Sigmoid colon (tissue), 4 donors: ENCODE measurements around the gene VEGFA.

Experiments used
- CTCF ChIP-seq, 4 experiments: fragments of 450-650 bp in 3 of 4; fragments of 200-600 bp in 1 of 4; IDR thresholded peaks; one replicate each; pipeline ENCODE4 v1.5.1; 2016 to 2019; ENCODE audit warnings: antibody characterized with exemption in 4 of 4, mild to moderate bottlenecking in 3 of 4, moderate library complexity in 2 of 4
- EP300 ChIP-seq, 4 donors: sonication (generic); formaldehyde crosslinking; IDR thresholded peaks; one replicate each; pipeline ENCODE4 v1.6.1; 2017; ENCODE audit warnings: antibody characterized with exemption in 4 of 4
- POLR2A ChIP-seq, 2 donors: fragments of 450-650 bp; IDR thresholded peaks; one replicate each; pipeline ENCODE4 v1.6.1; 2016; ENCODE audit warnings: antibody characterized with exemption in 2 of 2, mild to moderate bottlenecking in 2 of 2, moderate library complexity in 2 of 2

GRCh38 chr6:43773050-43773979 is 3.3 kb downstream of the VEGFA start:
- peak in 3 of 4 experiments; percentile 47 to 55 (median 53) for TF ChIP-seq CTCF (IDR thresholded peaks at IDR 0.05)
- no peak for TF ChIP-seq POLR2A (IDR thresholded peaks at IDR 0.05)
- no peak for TF ChIP-seq EP300 (IDR thresholded peaks at IDR 0.05)
